Astrocyte (in vitro differentiated cells and primary cell): ENCODE measurements around the gene ILDR1.

Experiments
- EZH2 ChIP-seq: IDR thresholded peaks from 2 replicates; pipeline ENCODE4 v1.6.1; 2012; ENCODE audit warnings: mild to moderate bottlenecking, low read length, inconsistent platforms; ENCODE audit not compliant: insufficient read depth
- TF ChIP-seq, protein P1 (sequence below): IDR thresholded peaks from 2 replicates; pipeline ENCODE4 v1.5.1; 2011; ENCODE audit warnings: low read depth, mild to moderate bottlenecking, inconsistent platforms, low read length, moderate library complexity; ENCODE audit not compliant: insufficient read depth

GRCh38 chr3:121994551-121994950 lies 27.5 kb downstream of the ILDR1 start:
- TF ChIP-seq, protein P1, sequence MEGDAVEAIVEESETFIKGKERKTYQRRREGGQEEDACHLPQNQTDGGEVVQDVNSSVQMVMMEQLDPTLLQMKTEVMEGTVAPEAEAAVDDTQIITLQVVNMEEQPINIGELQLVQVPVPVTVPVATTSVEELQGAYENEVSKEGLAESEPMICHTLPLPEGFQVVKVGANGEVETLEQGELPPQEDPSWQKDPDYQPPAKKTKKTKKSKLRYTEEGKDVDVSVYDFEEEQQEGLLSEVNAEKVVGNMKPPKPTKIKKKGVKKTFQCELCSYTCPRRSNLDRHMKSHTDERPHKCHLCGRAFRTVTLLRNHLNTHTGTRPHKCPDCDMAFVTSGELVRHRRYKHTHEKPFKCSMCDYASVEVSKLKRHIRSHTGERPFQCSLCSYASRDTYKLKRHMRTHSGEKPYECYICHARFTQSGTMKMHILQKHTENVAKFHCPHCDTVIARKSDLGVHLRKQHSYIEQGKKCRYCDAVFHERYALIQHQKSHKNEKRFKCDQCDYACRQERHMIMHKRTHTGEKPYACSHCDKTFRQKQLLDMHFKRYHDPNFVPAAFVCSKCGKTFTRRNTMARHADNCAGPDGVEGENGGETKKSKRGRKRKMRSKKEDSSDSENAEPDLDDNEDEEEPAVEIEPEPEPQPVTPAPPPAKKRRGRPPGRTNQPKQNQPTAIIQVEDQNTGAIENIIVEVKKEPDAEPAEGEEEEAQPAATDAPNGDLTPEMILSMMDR: no peak
- no peak for TF ChIP-seq EZH2
